Adrenal gland (tissue), 5 donors: ENCODE results near the gene TBC1D22A.

Experiments used
- CTCF ChIP-seq, 6 experiments: fragments of 450-650 bp in 4 of 6; fragments of 200-600 bp in 2 of 6; sonication (generic) in 1 of 6; IDR thresholded peaks; 1 replicate in 5 of 6; 2 replicates in 1 of 6; pipeline versions ENCODE4 v1.5.1 to v1.8.0; 2016 to 2021; ENCODE audit warnings: antibody characterized with exemption in 6 of 6, mild to moderate bottlenecking in 2 of 6, moderate library complexity in 1 of 6
- POLR2A ChIP-seq, 2 donors: fragments of 450-650 bp; IDR thresholded peaks; one replicate each; pipeline ENCODE4 v1.6.1; 2017; ENCODE audit warnings: antibody characterized with exemption in 2 of 2, mild to moderate bottlenecking in 2 of 2, moderate library complexity in 1 of 2
- donor health status: DM: no; HTN: no; CAD: no.

GRCh38 chr22:46851311-46851710 lies 88.9 kb downstream of the TBC1D22A start:
- no peak for TF ChIP-seq CTCF (IDR thresholded peaks at IDR 0.05)
- no peak for TF ChIP-seq POLR2A (IDR thresholded peaks at IDR 0.05)
